GM18868 (cell line): ENCODE results near the gene PLSCR3.

Experiments
- ATAC-seq: cut with Tn5 transposase; IDR thresholded peaks from one replicate; pipeline ENCODE4 v1.9.1; 2021; ENCODE audit warnings: mild to moderate bottlenecking, moderate library complexity; ENCODE audit not compliant: unreplicated experiment

The PLSCR3 gene

GRCh38 chr17:7351665-7352502 is 42.4 kb downstream of the PLSCR3 start, which contains the start of gene KCTD11:
Gene KCTD11 (plus strand): TSS chr17:7352162.
- ATAC-seq = peak; percentile 64

GRCh38 chr17:7348478-7349242 is 45.7 kb downstream of the PLSCR3 start:
- ATAC-seq = no peak

GRCh38 chr17:7347630-7348477 is 46.5 kb downstream of the PLSCR3 start:
- no peak for ATAC-seq

- ATAC-seq = no peak
Observed at GRCh38 chr17:7346761-7347614, 47.3 kb downstream of the PLSCR3 start.

GRCh38 chr17:7343250-7343649 is 51.1 kb downstream of the PLSCR3 start:
- ATAC-seq = no peak

GRCh38 chr17:7341842-7342241 is 52.5 kb downstream of the PLSCR3 start:
- no peak for ATAC-seq

GRCh38 chr17:7340179-7340578 is 54.1 kb downstream of the PLSCR3 start:
- no peak for ATAC-seq
